ENCODE results near the gene C11orf42. TPM values are rescaled to one million over a fixed set of nuclear protein-coding genes. Genes with fewer than 3 reads are reported as not detected.

C11orf42 gene
- total and polyA plus RNA-seq, 7 experiments from 2014 or later, result not detected

GRCh38 chr11:6258141-6258540 lies 52.8 kb downstream of the C11orf42 start:
- POLR2A ChIA-PET, result interaction anchor here (0.9 kb wide), 1 partner anchor 61 kb away, joined by 3 read pairs; no protein-coding TSS in a partner anchor
- no peak for DNase-seq
- H3K9me3 ChIP-seq (ENCODE audit: control insufficient read depth in 2 of 3, low read length in 3 of 3), result no peaks in the 10 kb centered on the region
- CTCF ChIA-PET, result interaction anchor here (1.2 kb wide), 1 partner anchor 105 kb away, joined by 3 read pairs; no protein-coding TSS in a partner anchor
- no peak overlapping the region for H3K4me3 ChIP-seq (ENCODE audit: low read length)
- no peak overlapping the region for H3K27ac ChIP-seq (ENCODE audit: low read depth, low read length)
- intact Hi-C loops (cut with micrococcal nuclease), result no loop called here
- H3K4me3 Mint-ChIP-seq, result peak overlapping the region in 3 of 10 donors; percentile 81 to 83 (median 83)
- no peaks in the 10 kb centered on the region for H3K36me3 ChIP-seq (ENCODE audit: control insufficient read depth in 2 of 3, insufficient read depth in 3 of 3, low read length in 3 of 3)
- no peak overlapping the region for H3K27ac Mint-ChIP-seq
- ATAC-seq, result no peak
- H3K27me3 Mint-ChIP-seq, result peaks cover 0 to 17% (median 8%) of the 10 kb centered on the region in 5 donors
- H3K4me1 ChIP-seq (ENCODE audit: control insufficient read depth in 2 of 2, insufficient read depth in 2 of 2, low read length in 2 of 2), result peaks cover 0 to 13% of the 10 kb centered on the region in 2 donors
- H3K36me3 Mint-ChIP-seq, result no peaks in the 10 kb centered on the region
- H3K9me3 Mint-ChIP-seq, result no peaks in the 10 kb centered on the region
- peaks cover 0 to 10% (median 0%) of the 10 kb centered on the region in 7 donors for H3K4me1 Mint-ChIP-seq
- peaks cover 8 to 15% of the 10 kb centered on the region in 2 donors for H3K27me3 ChIP-seq (ENCODE audit: control insufficient read depth in 2 of 2, insufficient read depth in 2 of 2, low read length in 2 of 2)

- H3K36me3 Mint-ChIP-seq, result no peaks in the 10 kb centered on the region
- H3K4me3 ChIP-seq (ENCODE audit: low read length), result peak overlapping the region; percentile 57
- POLR2A ChIA-PET, result interaction anchor here (0.9 kb wide), 1 partner anchor 61 kb away, joined by 3 read pairs; no protein-coding TSS in a partner anchor
Observed at GRCh38 chr11:6258571-6259081, 53.3 kb downstream of the C11orf42 start.

GRCh38 chr11:6260207-6260726 lies 54.9 kb downstream of the C11orf42 start:
- Histone ChIP-seq H3K9me3 (ENCODE audit: control insufficient read depth in 2 of 3, low read length in 3 of 3) (no peaks in the 10 kb centered on the region), H3K27ac (ENCODE audit: low read depth, low read length) (no peak overlapping the region), H3K36me3 (ENCODE audit: control insufficient read depth in 2 of 3, insufficient read depth in 3 of 3, low read length in 3 of 3) (no peaks in the 10 kb centered on the region), H3K27me3 (ENCODE audit: control insufficient read depth in 2 of 2, insufficient read depth in 2 of 2, low read length in 2 of 2) (peaks cover 8 to 15% of the 10 kb centered on the region in 2 donors), H3K4me3 (ENCODE audit: low read length) (peak overlapping the region; percentile 57), H3K4me1 (ENCODE audit: control insufficient read depth in 2 of 2, insufficient read depth in 2 of 2, low read length in 2 of 2) (peaks cover 0 to 13% of the 10 kb centered on the region in 2 donors)
- H3K9me3 Mint-ChIP-seq, result no peaks in the 10 kb centered on the region
- intact Hi-C loops (cut with micrococcal nuclease), result no loop called here
- DNase-seq (no peak), ATAC-seq (no peak)
- H3K4me3 Mint-ChIP-seq, result no peak overlapping the region
- peaks cover 0 to 10% (median 0%) of the 10 kb centered on the region in 7 donors for H3K4me1 Mint-ChIP-seq
- no peak overlapping the region for H3K27ac Mint-ChIP-seq
- peaks cover 1 to 29% (median 23%) of the 10 kb centered on the region in 5 donors for H3K27me3 Mint-ChIP-seq
- no peaks in the 10 kb centered on the region for H3K36me3 Mint-ChIP-seq
- POLR2A ChIA-PET, result no interaction called here
- CTCF ChIA-PET, result interaction anchor here (2.8 kb wide), 1 partner anchor 9 kb away, joined by 14 read pairs; no protein-coding TSS in a partner anchor

More at GRCh38 chr11:6258571-6259081, 53.3 kb downstream of the C11orf42 start:
- H3K27ac Mint-ChIP-seq, result no peak overlapping the region
- Histone ChIP-seq H3K36me3 (ENCODE audit: control insufficient read depth in 2 of 3, insufficient read depth in 3 of 3, low read length in 3 of 3) (no peaks in the 10 kb centered on the region), H3K4me1 (ENCODE audit: control insufficient read depth in 2 of 2, insufficient read depth in 2 of 2, low read length in 2 of 2) (peaks cover 0 to 13% of the 10 kb centered on the region in 2 donors), H3K9me3 (ENCODE audit: control insufficient read depth in 2 of 3, low read length in 3 of 3) (no peaks in the 10 kb centered on the region), H3K27ac (ENCODE audit: low read depth, low read length) (no peak overlapping the region), H3K27me3 (ENCODE audit: control insufficient read depth in 2 of 2, insufficient read depth in 2 of 2, low read length in 2 of 2) (peaks cover 8 to 15% of the 10 kb centered on the region in 2 donors)
- CTCF ChIA-PET, result no interaction called here
- H3K27me3 Mint-ChIP-seq, result peaks cover 0 to 17% (median 8%) of the 10 kb centered on the region in 5 donors
- intact Hi-C loops (cut with micrococcal nuclease), result loop anchor here in 1 of 2 donors (1.0 kb wide), 1 partner anchor 23 kb away; no protein-coding TSS in a partner anchor
- DNase-seq (no peak), ATAC-seq (peak; percentile 44)
- peaks cover 0 to 10% (median 0%) of the 10 kb centered on the region in 7 donors for H3K4me1 Mint-ChIP-seq
- no peaks in the 10 kb centered on the region for H3K9me3 Mint-ChIP-seq
- H3K4me3 Mint-ChIP-seq, result peak overlapping the region in 6 of 10 donors; percentile 64 to 86 (median 82)

Other genes with a start within 250 kb of the C11orf42 start
- gene OR56A5, start 237.1 kb upstream of the C11orf42 start, total RNA-seq, result not detected
- not detected for gene OR56A5, start 237.1 kb upstream of the C11orf42 start, polyA plus RNA-seq
- gene OR52L1, start 218.6 kb upstream of the C11orf42 start, total RNA-seq, result not detected
- not detected for gene OR52L1, start 218.6 kb upstream of the C11orf42 start, polyA plus RNA-seq
- under 1 TPM in 2 of 5 experiments, not detected in 3; 0.07 to 0.08 TPM for gene OR56A4, start 198.6 kb upstream of the C11orf42 start, total RNA-seq
- not detected for gene OR56A4, start 198.6 kb upstream of the C11orf42 start, polyA plus RNA-seq
- gene OR56A1, start 174.8 kb upstream of the C11orf42 start, total RNA-seq, result not detected
- gene OR56A1, start 174.8 kb upstream of the C11orf42 start, polyA plus RNA-seq, result not detected
- gene OR56B4, start 97.9 kb upstream of the C11orf42 start, total RNA-seq, result not detected
- gene OR56B4, start 97.9 kb upstream of the C11orf42 start, polyA plus RNA-seq, result not detected
- not detected for gene OR52B2, start 35.2 kb upstream of the C11orf42 start, total RNA-seq
- gene OR52B2, start 35.2 kb upstream of the C11orf42 start, polyA plus RNA-seq, result not detected
- gene OR52W1, start 6.3 kb upstream of the C11orf42 start, total RNA-seq, result not detected
- not detected for gene OR52W1, start 6.3 kb upstream of the C11orf42 start, polyA plus RNA-seq
- gene FHIP1B, start 29.1 kb downstream of the C11orf42 start, total RNA-seq, result 10 to 100 TPM; 26.8 to 52.4 (median 44.3) TPM
- 10 to 100 TPM in 1 of 2 donors, 1 to 10 TPM in 1; 9.7 to 20.3 TPM for gene FHIP1B, start 29.1 kb downstream of the C11orf42 start, polyA plus RNA-seq
- gene CNGA4, start 33.5 kb downstream of the C11orf42 start, total RNA-seq, result under 1 TPM in 4 of 5 experiments, not detected in 1; 0.32 to 0.62 (median 0.37) TPM
- not detected for gene CNGA4, start 33.5 kb downstream of the C11orf42 start, polyA plus RNA-seq
- gene CCKBR, start 54.3 kb downstream of the C11orf42 start, total RNA-seq, result not detected
- not detected for gene CCKBR, start 54.3 kb downstream of the C11orf42 start, polyA plus RNA-seq
- 1 to 10 TPM in 1 of 5 experiments, under 1 TPM in 2, not detected in 2; 0.51 to 5.4 (median 0.61) TPM for gene CAVIN3, start 114.9 kb downstream of the C11orf42 start, total RNA-seq
- gene CAVIN3, start 114.9 kb downstream of the C11orf42 start, polyA plus RNA-seq, result not detected
- gene SMPD1, start 184.9 kb downstream of the C11orf42 start, total RNA-seq, result 10 to 100 TPM; 43.0 to 70.9 (median 55.4) TPM
- gene SMPD1, start 184.9 kb downstream of the C11orf42 start, polyA plus RNA-seq, result 10 to 100 TPM; 34.5 to 36.5 TPM
- 100 to 1,000 TPM in 3 of 5 experiments, 10 to 100 TPM in 2; 46.9 to 188 (median 154) TPM for gene APBB1, start 213.5 kb downstream of the C11orf42 start, total RNA-seq
- 100 to 1,000 TPM; 173 to 293 TPM for gene APBB1, start 213.5 kb downstream of the C11orf42 start, polyA plus RNA-seq
- 1 to 10 TPM in 4 of 5 experiments, under 1 TPM in 1; 0.56 to 7.0 (median 1.7) TPM for gene HPX, start 235.4 kb downstream of the C11orf42 start, total RNA-seq
- not detected for gene HPX, start 235.4 kb downstream of the C11orf42 start, polyA plus RNA-seq